ENCODE results near the gene FOLR1.

FOLR1 gene

GRCh38 chr11:72239313-72239848, 47.4 kb downstream of the FOLR1 start:
- TF ChIP-seq ZBTB7A (IDR thresholded peaks at IDR 0.05; ENCODE audit: low read depth) (no peak), REST (IDR thresholded peaks at IDR 0.05; ENCODE audit: low read depth) (no peak), NFIC (IDR thresholded peaks at IDR 0.05) (no peak), YY1 (IDR thresholded peaks at IDR 0.05; ENCODE audit: low read depth) (no peak)
- TF ChIP-seq, protein P1, sequence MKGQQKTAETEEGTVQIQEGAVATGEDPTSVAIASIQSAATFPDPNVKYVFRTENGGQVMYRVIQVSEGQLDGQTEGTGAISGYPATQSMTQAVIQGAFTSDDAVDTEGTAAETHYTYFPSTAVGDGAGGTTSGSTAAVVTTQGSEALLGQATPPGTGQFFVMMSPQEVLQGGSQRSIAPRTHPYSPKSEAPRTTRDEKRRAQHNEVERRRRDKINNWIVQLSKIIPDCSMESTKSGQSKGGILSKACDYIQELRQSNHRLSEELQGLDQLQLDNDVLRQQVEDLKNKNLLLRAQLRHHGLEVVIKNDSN (IDR thresholded peaks at IDR 0.05): no peak

- TF ChIP-seq EP300 (IDR thresholded peaks at IDR 0.05; ENCODE audit: borderline replicate concordance) (no peak), TCF12 (IDR thresholded peaks at IDR 0.05; ENCODE audit: low read depth) (no peak), YY1 (IDR thresholded peaks at IDR 0.05; ENCODE audit: low read depth) (no peak), EGR1 (IDR thresholded peaks at IDR 0.05) (no peak), TEAD4 (IDR thresholded peaks at IDR 0.05) (no peak), RAD21 (IDR thresholded peaks at IDR 0.05; ENCODE audit: low read depth) (no peak), TAF1 (IDR thresholded peaks at IDR 0.05; ENCODE audit: low read depth) (no peak), FOXM1 (IDR thresholded peaks at IDR 0.05; ENCODE audit: borderline replicate concordance, low read depth) (no peak), CEBPB (IDR thresholded peaks at IDR 0.05) (no peak), CREB1 (IDR thresholded peaks at IDR 0.05; ENCODE audit: low read depth) (no peak), ZBTB7A (IDR thresholded peaks at IDR 0.05; ENCODE audit: low read depth) (no peak)
- TF ChIP-seq, protein P1 (IDR thresholded peaks at IDR 0.05): no peak
- TF ChIP-seq, protein P2, sequence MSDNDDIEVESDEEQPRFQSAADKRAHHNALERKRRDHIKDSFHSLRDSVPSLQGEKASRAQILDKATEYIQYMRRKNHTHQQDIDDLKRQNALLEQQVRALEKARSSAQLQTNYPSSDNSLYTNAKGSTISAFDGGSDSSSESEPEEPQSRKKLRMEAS (IDR thresholded peaks at IDR 0.05): no peak
These were observed 48.0 kb downstream of the FOLR1 start for GRCh38 chr11:72239849-72240460.

GRCh38 chr11:72240461-72241290, 48.7 kb downstream of the FOLR1 start:
- TF ChIP-seq TAF1 (IDR thresholded peaks at IDR 0.05; ENCODE audit: low read depth) (no peak), RAD21 (IDR thresholded peaks at IDR 0.05; ENCODE audit: low read depth) (no peak), EP300 (IDR thresholded peaks at IDR 0.05; ENCODE audit: borderline replicate concordance) (no peak), ZBTB7A (IDR thresholded peaks at IDR 0.05; ENCODE audit: low read depth) (no peak), TEAD4 (IDR thresholded peaks at IDR 0.05) (no peak), FOXM1 (IDR thresholded peaks at IDR 0.05; ENCODE audit: borderline replicate concordance, low read depth) (no peak), EGR1 (IDR thresholded peaks at IDR 0.05) (no peak), CEBPB (IDR thresholded peaks at IDR 0.05) (no peak), TCF12 (IDR thresholded peaks at IDR 0.05; ENCODE audit: low read depth) (no peak)
- TF ChIP-seq, protein P2 (IDR thresholded peaks at IDR 0.05): no peak

DNA sequence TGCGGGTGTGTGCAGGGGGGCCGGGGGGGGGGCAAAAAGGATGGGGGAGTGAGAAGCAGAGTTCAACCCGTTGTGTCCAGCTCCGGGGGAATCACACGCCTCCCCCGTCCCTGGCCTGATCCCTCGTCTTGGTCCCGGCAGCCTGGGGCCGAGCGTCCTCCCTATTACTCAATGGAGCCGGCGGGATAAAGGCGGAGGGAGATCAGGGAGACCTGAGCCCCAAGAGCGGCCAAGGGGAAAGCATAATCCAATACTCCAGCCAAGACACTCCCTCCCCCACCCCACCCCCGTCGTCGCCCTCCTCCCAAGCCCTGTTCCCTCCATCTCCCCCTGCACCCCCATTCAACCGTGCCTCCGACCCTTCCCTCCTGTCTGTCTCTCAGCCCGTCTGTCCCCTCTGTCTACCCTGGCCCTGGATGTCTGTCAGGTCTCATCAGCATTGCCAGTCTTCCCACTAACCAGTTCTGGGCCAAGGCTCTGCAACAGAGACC, 49.4 kb downstream of the FOLR1 start:
- TF ChIP-seq EGR1 (IDR thresholded peaks at IDR 0.05): no peak
- TF ChIP-seq RAD21 (IDR thresholded peaks at IDR 0.05; ENCODE audit: low read depth): no peak
- no peak for TF ChIP-seq TEAD4 (IDR thresholded peaks at IDR 0.05)
- no peak for TF ChIP-seq FOXM1 (IDR thresholded peaks at IDR 0.05; ENCODE audit: borderline replicate concordance, low read depth)
- TF ChIP-seq CREB1 (IDR thresholded peaks at IDR 0.05; ENCODE audit: low read depth): no peak
- no peak for TF ChIP-seq TAF1 (IDR thresholded peaks at IDR 0.05; ENCODE audit: low read depth)
- TF ChIP-seq, protein P2 (IDR thresholded peaks at IDR 0.05): no peak
- no peak for TF ChIP-seq TCF12 (IDR thresholded peaks at IDR 0.05; ENCODE audit: low read depth)
- TF ChIP-seq REST (IDR thresholded peaks at IDR 0.05; ENCODE audit: low read depth): no peak
- TF ChIP-seq CEBPB (IDR thresholded peaks at IDR 0.05): no peak
- no peak for TF ChIP-seq EP300 (IDR thresholded peaks at IDR 0.05; ENCODE audit: borderline replicate concordance)
- no peak for TF ChIP-seq NFIC (IDR thresholded peaks at IDR 0.05)
- TF ChIP-seq, protein P1 (IDR thresholded peaks at IDR 0.05): no peak
- no peak for TF ChIP-seq ZBTB7A (IDR thresholded peaks at IDR 0.05; ENCODE audit: low read depth)
- no peak for TF ChIP-seq YY1 (IDR thresholded peaks at IDR 0.05; ENCODE audit: low read depth)
